Measurements from ENCODE around the gene SRL.

SRL gene

DNA sequence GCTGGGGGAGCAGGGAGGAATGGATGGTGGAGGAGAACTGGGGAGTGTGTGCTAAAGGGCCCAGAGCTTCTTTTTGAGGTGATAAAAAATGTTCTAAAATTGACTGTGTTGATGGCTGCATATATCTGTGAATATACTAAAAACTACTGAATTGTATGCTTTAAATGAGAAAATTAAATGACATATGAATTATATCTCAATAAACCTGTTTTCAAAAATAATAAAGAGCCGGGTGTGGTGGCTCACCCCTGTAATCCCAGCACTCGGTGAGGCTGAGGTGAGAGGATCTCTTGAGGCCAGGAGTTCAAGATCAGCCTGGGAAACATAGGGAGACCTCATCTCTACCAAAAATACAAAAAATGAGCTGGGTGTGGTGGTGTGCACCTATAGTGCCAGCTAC lies 16.8 kb downstream of the SRL start:
- TF ChIP-seq GATA2 (IDR thresholded peaks at IDR 0.05; ENCODE audit: low read depth, low read length) (no peak), GATA3 (IDR thresholded peaks at IDR 0.05; ENCODE audit: low read depth, low read length) (no peak)

DNA sequence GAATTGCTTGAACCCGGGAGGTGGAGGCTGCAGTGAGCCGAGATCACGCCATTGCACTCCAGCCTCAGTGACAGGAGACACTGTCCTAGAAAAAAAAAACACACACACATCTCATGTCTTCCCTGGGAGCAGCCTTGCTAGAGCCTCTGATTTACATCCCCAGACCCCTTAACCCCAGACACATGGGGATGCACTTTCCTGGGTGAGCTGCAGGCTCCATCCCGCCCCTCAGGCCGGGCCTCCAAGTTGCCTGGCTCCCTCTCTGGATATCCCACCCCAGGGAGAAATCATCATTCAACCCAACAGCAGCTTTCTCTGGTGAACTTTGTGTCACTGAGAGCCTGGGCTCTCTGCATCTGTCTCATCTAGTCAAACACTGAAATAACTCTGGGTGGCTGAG lies 21.5 kb downstream of the SRL start:
- TF ChIP-seq GATA2 (IDR thresholded peaks at IDR 0.05; ENCODE audit: low read depth, low read length) = no peak
- no peak for TF ChIP-seq GATA3 (IDR thresholded peaks at IDR 0.05; ENCODE audit: low read depth, low read length)

DNA sequence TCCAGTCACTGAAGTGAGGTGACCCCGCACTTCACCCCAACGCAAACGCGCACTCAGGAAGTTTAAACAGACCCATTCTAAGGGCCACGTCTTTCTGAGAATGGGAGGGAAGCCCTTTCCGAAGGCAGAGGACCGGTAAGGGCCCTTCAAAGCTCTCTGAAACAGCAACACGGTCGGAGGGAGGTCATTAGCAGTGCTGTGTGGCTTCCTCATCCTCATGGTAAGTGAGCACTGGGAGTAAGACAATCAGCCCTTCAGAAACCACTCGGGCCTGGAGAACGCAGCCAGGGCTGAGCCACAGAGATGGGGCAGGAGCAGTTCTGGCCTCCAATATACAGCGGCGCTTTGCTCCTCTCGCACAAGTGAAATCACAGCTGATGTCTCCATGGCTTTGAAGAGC lies 23.7 kb downstream of the SRL start:
- no peak for TF ChIP-seq GATA2 (IDR thresholded peaks at IDR 0.05; ENCODE audit: low read depth, low read length)
- no peak for TF ChIP-seq GATA3 (IDR thresholded peaks at IDR 0.05; ENCODE audit: low read depth, low read length)

DNA sequence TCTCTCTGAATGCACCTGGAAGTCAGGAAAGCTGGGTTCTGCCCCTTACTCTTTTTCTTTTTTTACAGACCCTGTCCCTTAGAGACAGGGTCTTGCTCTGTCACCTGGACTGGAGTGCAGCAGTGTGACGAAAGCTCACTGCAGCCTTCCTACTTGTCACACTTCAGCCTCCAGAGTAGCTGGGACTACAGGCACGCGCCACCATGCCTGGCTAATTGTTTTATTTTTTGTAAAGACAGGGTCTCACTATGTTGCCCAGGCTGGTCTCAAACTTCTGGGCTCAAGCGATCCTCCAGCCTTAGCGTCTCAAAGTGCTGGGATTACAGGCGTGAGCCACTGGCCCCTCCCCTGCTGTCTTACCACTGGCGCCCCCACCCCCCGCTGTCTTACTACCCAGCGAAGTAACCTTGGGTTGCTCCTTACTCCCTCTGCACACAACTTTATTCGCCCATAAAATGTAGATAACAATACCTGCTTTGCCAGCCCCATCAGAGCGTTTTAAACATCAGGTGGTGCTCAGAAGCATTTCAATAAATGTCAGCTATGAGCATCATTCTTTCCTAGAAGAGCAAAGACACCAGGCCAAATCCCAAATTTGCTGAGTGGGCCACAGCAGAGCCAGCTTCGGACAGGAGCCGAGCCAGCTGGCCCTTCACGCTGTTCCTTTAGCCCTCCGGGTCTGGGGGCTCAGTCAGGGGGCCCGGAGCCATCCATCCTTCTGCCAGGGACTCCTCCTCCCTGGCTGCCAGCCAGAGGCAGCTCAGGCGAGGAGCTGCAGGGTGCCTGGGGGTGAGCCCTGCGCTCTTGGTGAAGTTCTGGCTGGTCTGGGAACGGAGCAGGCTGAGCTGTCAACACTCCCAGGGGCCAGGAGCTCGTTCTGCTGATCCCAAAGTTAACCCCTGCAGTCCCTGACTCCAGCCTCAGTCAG lies 24.4 kb downstream of the SRL start:
- TF ChIP-seq GATA2 (IDR thresholded peaks at IDR 0.05; ENCODE audit: low read depth, low read length) = no peak
- no peak for TF ChIP-seq GATA3 (IDR thresholded peaks at IDR 0.05; ENCODE audit: low read depth, low read length)

DNA sequence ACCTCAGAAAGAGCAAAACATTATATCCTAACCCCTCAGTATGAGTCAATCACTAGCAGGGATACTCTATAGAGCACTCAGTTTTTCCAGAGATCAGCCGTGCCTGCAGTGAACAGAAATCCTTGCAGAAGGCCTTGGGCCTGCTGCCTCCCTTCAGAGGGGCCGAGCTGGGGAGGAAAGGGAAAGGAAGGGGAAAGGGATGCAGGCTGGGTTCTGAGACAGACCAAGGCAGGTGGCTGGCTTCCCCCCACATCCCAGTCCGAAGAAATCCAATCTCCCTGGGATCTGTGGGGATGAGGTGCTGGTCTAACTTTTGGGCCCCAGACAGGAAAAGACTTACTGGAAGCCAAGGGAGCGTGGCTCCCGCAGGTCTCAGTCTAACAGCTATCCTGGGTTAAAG lies 25.3 kb downstream of the SRL start:
- TF ChIP-seq GATA3 (IDR thresholded peaks at IDR 0.05; ENCODE audit: low read depth, low read length) (no peak), GATA2 (IDR thresholded peaks at IDR 0.05; ENCODE audit: low read depth, low read length) (no peak)

DNA sequence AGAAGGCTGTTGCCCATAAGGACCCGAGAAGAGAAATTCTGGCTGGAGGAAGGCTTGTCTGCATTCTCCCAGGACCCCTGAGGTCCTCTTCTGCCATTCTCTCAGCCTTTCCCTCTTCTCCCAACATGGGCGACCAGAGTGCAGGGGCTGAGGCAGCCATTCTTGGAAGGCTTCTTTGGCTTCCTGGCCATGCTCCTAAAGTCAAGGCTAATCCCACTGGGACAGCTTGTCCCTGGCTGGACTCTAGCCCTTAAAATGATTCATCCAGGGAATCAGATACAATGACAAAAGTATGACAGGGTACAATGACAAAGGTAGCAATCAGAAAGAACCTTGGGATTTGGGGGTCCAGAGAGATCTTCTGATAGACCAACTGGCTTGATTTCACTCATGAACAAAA lies 26.8 kb downstream of the SRL start:
- TF ChIP-seq GATA3 (IDR thresholded peaks at IDR 0.05; ENCODE audit: low read depth, low read length) (no peak), GATA2 (IDR thresholded peaks at IDR 0.05; ENCODE audit: low read depth, low read length) (no peak)

DNA sequence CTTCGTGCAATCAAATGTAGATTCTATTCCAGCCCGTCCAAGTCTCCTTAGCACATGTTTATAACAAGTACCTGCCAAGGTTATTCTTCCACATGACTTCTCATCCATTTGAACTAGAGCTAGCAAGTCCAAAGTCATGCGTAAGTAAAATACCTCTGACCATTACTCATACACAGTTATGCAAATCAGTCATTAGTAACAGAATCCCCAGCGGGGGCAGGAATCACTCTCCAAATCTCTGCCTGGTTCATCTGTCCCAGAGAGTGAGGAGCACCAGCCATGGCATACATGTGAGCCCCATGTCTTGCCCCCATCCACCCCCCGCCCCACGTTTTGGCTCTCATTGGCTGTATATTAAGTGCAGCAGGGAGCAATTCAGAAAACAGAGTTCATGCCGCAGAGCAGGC lies 27.7 kb downstream of the SRL start:
- no peak for TF ChIP-seq GATA3 (IDR thresholded peaks at IDR 0.05; ENCODE audit: low read depth, low read length)
- TF ChIP-seq GATA2 (IDR thresholded peaks at IDR 0.05; ENCODE audit: low read depth, low read length) = no peak

DNA sequence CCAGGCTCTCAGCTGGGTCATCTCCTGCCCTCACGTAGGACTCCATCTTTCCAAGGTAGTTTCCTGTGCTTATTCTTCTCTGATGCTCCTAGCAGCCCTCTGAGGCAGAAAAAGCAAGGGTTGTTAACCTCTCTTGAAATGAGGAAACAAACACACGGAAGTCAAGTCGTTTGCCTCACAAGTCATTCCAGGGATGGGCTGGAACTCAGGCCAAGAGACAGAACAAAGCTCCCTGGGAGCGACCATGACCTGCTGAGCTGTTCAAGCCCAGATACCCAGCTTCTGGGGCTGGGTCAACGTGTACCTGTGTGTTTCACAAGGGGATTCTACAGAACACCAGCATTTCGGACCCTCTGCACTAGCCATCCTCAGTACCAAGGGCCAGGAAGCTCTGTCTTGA lies 28.1 kb downstream of the SRL start:
- no peak for TF ChIP-seq GATA2 (IDR thresholded peaks at IDR 0.05; ENCODE audit: low read depth, low read length)
- TF ChIP-seq GATA3 (IDR thresholded peaks at IDR 0.05; ENCODE audit: low read depth, low read length) = no peak

DNA sequence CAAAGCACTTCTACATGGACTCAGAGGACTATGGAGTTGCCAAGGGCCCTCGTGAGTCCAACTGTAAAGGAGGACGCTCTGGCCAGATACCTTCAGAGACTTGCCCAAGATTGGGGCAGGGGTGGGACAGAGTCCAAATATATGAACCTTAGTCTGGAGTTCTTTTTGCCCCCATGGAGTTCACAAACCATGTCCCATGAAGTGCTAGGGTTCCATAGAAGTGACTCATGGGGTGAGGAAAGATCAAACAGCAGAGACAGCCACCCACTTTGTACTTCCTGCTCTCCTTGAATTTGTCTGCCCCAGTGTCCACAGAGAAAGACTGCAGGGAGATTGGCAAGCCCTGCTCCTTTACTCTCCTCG lies 29.0 kb downstream of the SRL start:
- TF ChIP-seq GATA2 (IDR thresholded peaks at IDR 0.05; ENCODE audit: low read depth, low read length) (no peak), GATA3 (IDR thresholded peaks at IDR 0.05; ENCODE audit: low read depth, low read length) (no peak)

DNA sequence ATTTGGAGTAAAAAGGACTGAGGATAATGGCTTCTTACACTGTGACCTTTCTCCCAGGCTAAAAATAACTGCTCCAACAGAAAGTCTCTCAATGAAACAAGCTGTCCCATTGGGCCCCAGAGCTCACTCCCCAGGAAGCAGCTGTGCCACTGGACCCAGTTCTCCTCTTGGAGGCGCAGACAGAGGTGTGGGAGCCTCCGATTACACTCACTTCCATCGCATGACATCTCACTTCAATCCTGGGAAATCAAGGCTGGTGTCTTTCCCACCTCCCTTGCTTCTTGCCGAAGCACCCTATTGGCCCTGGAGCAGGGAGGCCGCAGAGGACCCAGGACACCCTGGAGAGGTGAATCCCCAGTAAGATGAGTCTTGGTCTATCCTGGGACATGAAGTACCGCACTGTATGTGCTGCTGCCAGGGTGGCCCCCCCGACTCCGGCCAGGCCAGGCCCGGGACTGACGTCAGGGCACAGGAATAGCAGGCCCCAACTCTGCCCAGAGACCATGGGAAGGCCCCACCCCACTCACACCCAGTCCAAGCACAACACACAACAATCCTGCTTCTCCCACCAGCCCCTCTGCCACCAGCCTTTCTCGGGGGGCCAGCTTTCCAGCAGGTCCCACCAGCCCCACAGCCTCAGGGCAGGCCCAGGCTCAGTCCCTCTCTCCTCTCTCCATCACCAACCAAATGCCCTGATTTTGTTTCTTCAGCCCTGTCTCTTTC lies 29.5 kb downstream of the SRL start:
- no peak for TF ChIP-seq GATA2 (IDR thresholded peaks at IDR 0.05; ENCODE audit: low read depth, low read length)
- no peak for TF ChIP-seq GATA3 (IDR thresholded peaks at IDR 0.05; ENCODE audit: low read depth, low read length)

DNA sequence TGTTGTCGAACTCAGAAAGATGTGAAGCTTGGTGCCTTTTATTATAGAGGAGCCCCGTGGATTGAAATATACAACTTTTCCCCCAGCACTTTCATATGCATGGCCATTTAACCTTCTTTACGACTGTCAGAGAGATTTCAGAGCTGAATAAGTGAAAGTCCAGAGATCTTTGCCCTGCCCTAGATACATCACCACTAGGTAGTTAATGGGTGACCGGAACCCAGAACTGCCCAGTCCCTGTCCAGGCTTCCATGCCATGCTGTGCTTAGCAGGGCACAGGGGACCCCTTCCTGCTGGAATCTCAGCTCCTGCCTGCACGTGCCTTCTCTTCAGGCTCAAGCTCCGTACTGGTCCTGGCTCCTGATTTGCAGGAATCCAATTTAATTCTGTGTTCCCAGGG lies 32.2 kb downstream of the SRL start:
- no peak for TF ChIP-seq GATA2 (IDR thresholded peaks at IDR 0.05; ENCODE audit: low read depth, low read length)
- TF ChIP-seq GATA3 (IDR thresholded peaks at IDR 0.05; ENCODE audit: low read depth, low read length) = no peak

DNA sequence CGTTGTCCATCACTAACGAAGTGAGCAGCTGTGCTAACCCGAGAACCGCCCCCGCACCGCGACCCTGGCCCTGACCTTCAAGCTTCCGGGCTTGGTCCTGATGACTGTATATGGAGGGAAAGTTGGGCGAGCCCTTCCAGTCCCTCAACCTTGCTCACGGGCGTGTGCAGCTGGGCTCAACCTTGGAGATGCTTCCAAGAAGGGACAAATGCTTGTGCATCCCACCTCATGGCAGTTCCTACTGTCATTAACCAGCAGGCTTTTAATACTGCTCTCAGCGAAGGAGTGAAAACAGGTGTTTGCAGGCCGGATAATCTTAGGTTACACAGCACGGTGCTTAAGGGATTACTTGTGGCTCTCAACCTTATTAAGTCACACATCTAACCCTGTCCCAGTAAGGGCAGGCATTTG lies 33.5 kb downstream of the SRL start:
- TF ChIP-seq GATA2 (IDR thresholded peaks at IDR 0.05; ENCODE audit: low read depth, low read length) (no peak), GATA3 (IDR thresholded peaks at IDR 0.05; ENCODE audit: low read depth, low read length) (no peak)

DNA sequence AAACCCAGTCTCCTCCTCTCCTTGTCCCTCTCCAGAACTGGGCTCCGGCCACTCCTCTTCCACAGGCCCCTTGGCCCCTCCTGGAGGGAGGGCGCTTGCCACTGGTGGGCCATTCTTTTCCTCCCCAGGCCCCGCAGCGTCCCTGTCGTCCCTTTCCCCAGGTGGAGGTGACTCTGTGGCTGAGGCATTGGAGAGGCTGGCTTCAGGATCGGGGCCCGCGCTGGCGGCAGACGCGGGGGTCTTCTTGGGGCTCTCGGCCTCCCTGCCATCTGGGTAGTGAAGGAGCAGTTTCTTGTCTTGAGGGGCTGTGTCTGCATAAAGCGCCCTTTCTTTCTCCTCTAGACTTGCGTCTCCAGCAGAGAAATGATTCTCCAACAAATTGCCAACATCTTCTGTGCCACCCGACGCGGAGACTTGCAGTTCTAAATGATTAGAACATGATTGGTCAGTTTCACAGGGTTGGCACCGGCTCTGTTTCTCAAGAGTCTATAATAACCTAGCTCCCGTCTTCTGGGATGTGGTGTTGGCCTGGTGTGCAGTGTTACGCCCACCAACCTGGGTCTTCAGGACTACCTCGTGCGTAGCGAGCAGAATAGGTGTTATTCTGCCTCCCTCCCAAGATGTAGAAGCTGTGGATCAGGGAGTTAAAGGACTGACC lies 34.1 kb downstream of the SRL start:
- no peak for TF ChIP-seq GATA2 (IDR thresholded peaks at IDR 0.05; ENCODE audit: low read depth, low read length)
- TF ChIP-seq GATA3 (IDR thresholded peaks at IDR 0.05; ENCODE audit: low read depth, low read length) = no peak

DNA sequence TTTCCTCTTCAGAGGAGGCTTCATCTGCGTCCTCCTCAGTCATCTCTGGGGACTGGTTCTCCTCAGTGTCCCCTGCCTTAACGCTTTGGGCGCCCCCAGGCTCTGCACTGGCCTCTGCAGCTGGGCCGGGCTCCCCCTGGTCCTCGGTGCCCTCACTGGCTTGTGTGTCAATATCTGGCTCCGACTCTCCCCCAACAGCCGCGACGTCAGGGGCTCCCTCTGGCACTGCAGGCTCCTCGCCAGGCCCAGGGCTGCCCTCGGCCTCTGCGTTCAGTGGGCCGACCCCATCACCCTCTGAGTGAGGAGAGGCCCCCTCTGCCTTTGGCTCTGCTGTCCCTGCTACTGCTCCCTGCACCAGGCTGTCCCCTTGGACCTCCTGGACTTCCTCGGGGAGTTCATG lies 34.7 kb downstream of the SRL start:
- no peak for TF ChIP-seq GATA3 (IDR thresholded peaks at IDR 0.05; ENCODE audit: low read depth, low read length)
- no peak for TF ChIP-seq GATA2 (IDR thresholded peaks at IDR 0.05; ENCODE audit: low read depth, low read length)

Data from SH-SY5Y (cell line).